ENCODE measurements around the gene MYO9A. TPM values are rescaled to one million over a fixed set of nuclear protein-coding genes. Genes with fewer than 3 reads are reported as not detected.

Gene MYO9A
- total RNA-seq, 2 donors from 2014 or later, result 12.9 to 27.8 TPM

DNA sequence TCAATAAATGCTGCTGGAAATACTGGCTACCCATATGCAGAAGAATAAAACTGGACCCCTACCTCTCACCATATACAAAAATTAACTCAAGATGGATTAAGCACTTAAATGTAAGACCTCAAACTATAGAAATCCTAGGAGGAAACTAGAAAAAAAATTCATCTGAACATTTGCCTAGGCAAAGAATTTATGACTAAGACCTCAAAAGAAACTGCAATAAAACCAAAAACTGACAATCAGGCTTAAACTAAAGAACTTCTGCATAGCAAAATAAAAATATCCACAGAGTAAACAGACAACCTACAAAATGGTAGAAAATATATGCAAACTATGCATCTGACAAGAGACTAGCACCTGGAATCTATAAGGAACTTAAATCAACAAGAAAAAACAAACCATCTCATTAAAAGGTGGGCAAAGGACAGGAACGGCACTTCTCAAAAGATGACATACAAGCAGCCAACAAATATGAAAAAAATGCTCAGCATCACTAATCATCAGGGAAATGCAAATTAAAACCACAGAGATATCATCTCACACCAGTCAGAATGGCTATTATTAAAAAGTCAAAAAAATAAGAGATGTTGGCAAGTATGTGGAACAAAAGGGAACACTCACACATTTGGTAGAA, 47.0 kb downstream of the MYO9A start:
- H3K27ac ChIP-seq, result no peak overlapping the region
- intact Hi-C loops (cut with DNase I), result no loop called here
- H3K4me1 ChIP-seq, result no peaks in the 10 kb centered on the region
- DNase-seq (no peak), ATAC-seq (no peak)
- TF ChIP-seq POLR2A (IDR thresholded peaks at IDR 0.05) (no peak), CTCF (IDR thresholded peaks at IDR 0.05) (no peak)
- H3K36me3 ChIP-seq (replicated peaks in 1 of 2; ENCODE audit: insufficient read depth in 1 of 2, low read depth in 2 of 2), result no peaks in the 10 kb centered on the region
- no peaks in the 10 kb centered on the region for H3K9me3 ChIP-seq
- H3K27me3 ChIP-seq, result no peaks in the 10 kb centered on the region
- H3K4me3 ChIP-seq, result no peak overlapping the region
- WGBS, 2 donors, result 84 to 96% methylated on average over 1 of the region's 1 CpG

- Histone ChIP-seq H3K27me3 (no peaks in the 10 kb centered on the region), H3K36me3 (replicated peaks in 1 of 2; ENCODE audit: insufficient read depth in 1 of 2, low read depth in 2 of 2) (no peaks in the 10 kb centered on the region), H3K4me3 (no peak overlapping the region), H3K4me1 (no peaks in the 10 kb centered on the region), H3K27ac (no peak overlapping the region), H3K9me3 (no peaks in the 10 kb centered on the region)
- intact Hi-C loops (cut with DNase I), result no loop called here
- TF ChIP-seq POLR2A (IDR thresholded peaks at IDR 0.05), result no peak
- DNase-seq, result no peak
- ATAC-seq, result no peak
Observed at GRCh38 chr15:72068856-72069255, 49.1 kb downstream of the MYO9A start.

GRCh38 chr15:72065801-72066200, 52.1 kb downstream of the MYO9A start:
- no peak overlapping the region for H3K4me3 ChIP-seq
- no peak for DNase-seq
- 87 to 96% methylated on average over 2 of the region's 2 CpGs for WGBS, 2 donors
- ATAC-seq, result no peak
- no peaks in the 10 kb centered on the region for H3K27me3 ChIP-seq
- H3K4me1 ChIP-seq, result no peaks in the 10 kb centered on the region
- H3K9me3 ChIP-seq, result no peaks in the 10 kb centered on the region
- H3K36me3 ChIP-seq (replicated peaks in 1 of 2; ENCODE audit: insufficient read depth in 1 of 2, low read depth in 2 of 2), result no peaks in the 10 kb centered on the region
- TF ChIP-seq POLR2A (IDR thresholded peaks at IDR 0.05), result no peak
- TF ChIP-seq CTCF (IDR thresholded peaks at IDR 0.05), result no peak
- intact Hi-C loops (cut with DNase I), result no loop called here
- H3K27ac ChIP-seq, result no peak overlapping the region

DNA sequence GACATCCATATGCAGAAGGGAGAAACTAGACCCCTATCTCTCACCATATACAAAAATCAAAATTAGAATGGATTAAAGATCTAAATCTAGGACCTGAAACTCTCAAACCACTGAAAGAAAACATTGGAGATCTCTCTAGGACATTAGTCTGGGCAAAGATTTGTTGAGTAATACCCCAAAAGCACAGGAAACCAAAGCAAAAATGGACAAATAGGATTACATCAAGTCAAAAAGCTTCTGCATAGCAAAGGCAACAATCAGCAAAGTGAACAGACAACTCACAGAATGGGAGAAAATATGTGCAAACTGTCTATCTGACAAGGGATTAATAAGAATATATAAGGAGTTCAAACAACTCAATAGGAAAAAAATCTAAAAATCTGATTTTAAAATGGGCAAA, 54.8 kb downstream of the MYO9A start:
- TF ChIP-seq CTCF (IDR thresholded peaks at IDR 0.05) (no peak), POLR2A (IDR thresholded peaks at IDR 0.05) (no peak)
- no peak for DNase-seq
- no peaks in the 10 kb centered on the region for H3K4me1 ChIP-seq
- intact Hi-C loops (cut with DNase I), result no loop called here
- H3K9me3 ChIP-seq, result no peaks in the 10 kb centered on the region
- no peak overlapping the region for H3K27ac ChIP-seq
- no peaks in the 10 kb centered on the region for H3K27me3 ChIP-seq
- no peak overlapping the region for H3K4me3 ChIP-seq
- no peak for ATAC-seq
- H3K36me3 ChIP-seq (replicated peaks in 1 of 2; ENCODE audit: insufficient read depth in 1 of 2, low read depth in 2 of 2), result no peaks in the 10 kb centered on the region

- Histone ChIP-seq H3K36me3 (replicated peaks in 1 of 2; ENCODE audit: insufficient read depth in 1 of 2, low read depth in 2 of 2) (no peaks in the 10 kb centered on the region), H3K4me1 (no peaks in the 10 kb centered on the region), H3K4me3 (no peak overlapping the region), H3K27me3 (no peaks in the 10 kb centered on the region), H3K27ac (no peak overlapping the region), H3K9me3 (no peaks in the 10 kb centered on the region)
- intact Hi-C loops (cut with DNase I), result no loop called here
- TF ChIP-seq POLR2A (IDR thresholded peaks at IDR 0.05) (no peak), CTCF (IDR thresholded peaks at IDR 0.05) (no peak)
- ATAC-seq, result no peak
- DNase-seq, result no peak
Observed at GRCh38 chr15:72062319-72062718, 55.6 kb downstream of the MYO9A start.

Measured in body of pancreas (tissue), 4 donors.